Activated T-helper 2 cell treated with anti-CD3 and anti-CD28 coated beads, Interferon-gamma antibody, Interleukin-2, Interleukin-4, amounts not matched to agents 10 μg/mL and 5 μg/mL and 100 μg/mL, durations not matched to agents 14 hours and 24 hours and 36 hours (primary cell): ENCODE data around the gene ZSCAN5C. TPM values are rescaled to one million over a fixed set of nuclear protein-coding genes. Genes with fewer than 3 reads are reported as not detected.
A peak's percentile ranks its signal among the peaks of the same experiment; 100 is the strongest.

ENCODE experiments used
- DNase-seq: peaks from one replicate; pipeline ENCODE4 v3.0.0; 2021; ENCODE audit warnings: low spot score
- H3K27ac Mint-ChIP-seq: one replicate; pipeline ENCODE4 v1.8.0; 2021; ENCODE audit warnings: mixed read lengths
- H3K27me3 Mint-ChIP-seq: one replicate; pipeline ENCODE4 v1.8.0; 2021; ENCODE audit warnings: low read depth, mixed read lengths
- H3K36me3 Mint-ChIP-seq: one replicate; pipeline ENCODE4 v1.8.0; 2021; ENCODE audit warnings: low read depth, mixed read lengths
- H3K4me1 Mint-ChIP-seq: one replicate; pipeline ENCODE4 v1.8.0; 2021; ENCODE audit warnings: low read depth, mixed read lengths
- H3K4me3 Mint-ChIP-seq: one replicate; pipeline ENCODE4 v1.8.0; 2021; ENCODE audit warnings: low read depth, mild to moderate bottlenecking, moderate library complexity, mixed read lengths
- H3K9me3 Mint-ChIP-seq: one replicate; pipeline ENCODE4 v1.8.0; 2021; ENCODE audit warnings: mixed read lengths
- intact Hi-C: fragments of 100-400 bp; cut with micrococcal nuclease; formaldehyde crosslinking; loops from one replicate; pipeline ENCODE4 v1.15.1; 2023
- total RNA-seq: library from RNA; stranded (reverse); gene quantifications from 2 replicates; pipeline ENCODE4 v1.2.3, GENCODE V29; 2022

ZSCAN5C gene
- total RNA-seq, 1 donor from 2014 or later = not detected

DNA sequence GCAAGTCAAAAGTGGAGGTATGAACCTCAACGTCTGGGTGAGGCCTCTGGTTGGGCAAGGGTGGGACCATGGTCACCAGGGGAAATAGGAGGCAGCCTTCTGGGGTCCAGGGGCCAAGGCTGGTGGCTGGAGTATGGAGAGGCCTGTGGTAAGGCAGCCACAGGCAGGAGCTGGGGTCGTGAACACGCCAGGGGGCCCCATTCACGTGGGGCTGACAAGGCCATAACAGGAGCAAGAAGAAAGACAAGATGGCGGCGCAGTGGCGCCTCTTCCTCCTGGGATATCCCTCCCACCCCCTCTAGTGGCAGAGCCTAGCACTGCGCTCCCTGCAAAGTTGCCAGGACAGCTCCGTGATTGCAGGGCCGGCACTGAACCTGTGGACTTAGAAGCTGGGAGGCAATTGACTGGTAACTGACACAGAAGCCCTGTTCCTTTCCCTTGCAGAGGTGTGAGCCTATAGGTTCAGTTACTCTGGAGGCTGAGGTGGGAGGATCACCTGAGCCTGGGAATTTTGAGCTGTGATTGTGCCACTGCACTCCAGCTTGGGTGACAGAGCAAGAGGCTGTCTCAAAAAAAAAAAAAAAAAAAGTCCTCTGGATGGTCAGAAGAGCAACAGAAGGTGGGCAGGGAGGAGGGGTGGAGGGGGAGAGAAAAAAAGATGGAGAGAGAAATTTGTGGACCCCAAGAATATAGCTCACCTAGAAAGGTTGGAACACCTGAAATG lies 50.8 kb downstream of the ZSCAN5C start:
- intact Hi-C loops = loop anchor here (5.0 kb wide), 1 partner anchor 171 kb away; no protein-coding TSS in a partner anchor
- Mint-ChIP-seq H3K4me3 (no peak overlapping the region), H3K4me1 (no peaks in the 10 kb centered on the region), H3K27me3 (no peaks in the 10 kb centered on the region), H3K36me3 (no peaks in the 10 kb centered on the region), H3K27ac (no peak overlapping the region), H3K9me3 (no peaks in the 10 kb centered on the region)
- peak; percentile 53 for DNase-seq

DNA sequence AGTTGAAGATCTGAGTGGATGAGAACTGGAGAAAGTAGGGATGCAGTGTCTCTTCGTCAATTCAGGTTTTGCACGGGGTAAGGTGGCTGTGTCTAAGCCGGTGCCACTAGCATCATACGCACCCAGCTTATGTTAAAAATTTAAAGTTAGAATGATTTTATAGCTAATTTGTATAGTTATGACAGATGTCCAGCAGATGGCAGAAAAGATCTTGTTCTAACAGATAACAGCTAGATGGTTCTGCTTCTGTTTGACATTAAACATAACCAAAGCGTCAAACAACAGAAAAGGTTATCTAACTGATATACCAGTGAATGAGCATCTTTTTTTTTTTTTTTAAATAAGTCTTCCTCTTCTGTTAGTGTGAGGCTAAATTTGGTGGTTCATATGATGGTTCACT lies 51.7 kb downstream of the ZSCAN5C start:
- no peak overlapping the region for H3K4me3 Mint-ChIP-seq
- intact Hi-C loops = loop anchor here (5.0 kb wide), 1 partner anchor 171 kb away; no protein-coding TSS in a partner anchor
- no peak overlapping the region for H3K27ac Mint-ChIP-seq
- no peak for DNase-seq
- H3K27me3 Mint-ChIP-seq = no peaks in the 10 kb centered on the region
- H3K36me3 Mint-ChIP-seq = no peaks in the 10 kb centered on the region
- H3K9me3 Mint-ChIP-seq = no peaks in the 10 kb centered on the region
- H3K4me1 Mint-ChIP-seq = no peaks in the 10 kb centered on the region

GRCh38 chr19:56258272-56258671 lies 56.2 kb downstream of the ZSCAN5C start:
- intact Hi-C loops = no loop called here
- no peaks in the 10 kb centered on the region for H3K36me3 Mint-ChIP-seq
- DNase-seq = no peak
- H3K27me3 Mint-ChIP-seq = no peaks in the 10 kb centered on the region
- H3K4me3 Mint-ChIP-seq = no peak overlapping the region
- peaks cover 1% of the 10 kb centered on the region for H3K4me1 Mint-ChIP-seq
- no peaks in the 10 kb centered on the region for H3K9me3 Mint-ChIP-seq
- no peak overlapping the region for H3K27ac Mint-ChIP-seq

Other genes with a start within 250 kb of the ZSCAN5C start
- gene NLRP5, start 215.5 kb upstream of the ZSCAN5C start, total RNA-seq = not detected in 2 replicates
- gene ZNF787, start 81.0 kb upstream of the ZSCAN5C start, total RNA-seq = 35.7 and 37.8 TPM in 2 replicates
- 30.3 and 35.5 TPM in 2 replicates for gene ZNF444, start 61.0 kb upstream of the ZSCAN5C start, total RNA-seq
- gene GALP, start 26.3 kb upstream of the ZSCAN5C start, total RNA-seq = not detected in 2 replicates
- not detected in 2 replicates for gene ZSCAN5B, start 4.5 kb upstream of the ZSCAN5C start, total RNA-seq
- gene EDDM13, start 70.5 kb downstream of the ZSCAN5C start, total RNA-seq = 1.7 and 2.2 TPM in 2 replicates
- 9.1 and 10.3 TPM in 2 replicates for gene ZSCAN5A, start 112.6 kb downstream of the ZSCAN5C start, total RNA-seq
- 1.3 and 1.4 TPM in 2 replicates for gene ZNF582, start 191.3 kb downstream of the ZSCAN5C start, total RNA-seq
- 1.5 and 1.7 TPM in 2 replicates for gene ZNF583, start 202.1 kb downstream of the ZSCAN5C start, total RNA-seq